ENCODE measurements around the gene DIDO1.

DIDO1 gene

DNA sequence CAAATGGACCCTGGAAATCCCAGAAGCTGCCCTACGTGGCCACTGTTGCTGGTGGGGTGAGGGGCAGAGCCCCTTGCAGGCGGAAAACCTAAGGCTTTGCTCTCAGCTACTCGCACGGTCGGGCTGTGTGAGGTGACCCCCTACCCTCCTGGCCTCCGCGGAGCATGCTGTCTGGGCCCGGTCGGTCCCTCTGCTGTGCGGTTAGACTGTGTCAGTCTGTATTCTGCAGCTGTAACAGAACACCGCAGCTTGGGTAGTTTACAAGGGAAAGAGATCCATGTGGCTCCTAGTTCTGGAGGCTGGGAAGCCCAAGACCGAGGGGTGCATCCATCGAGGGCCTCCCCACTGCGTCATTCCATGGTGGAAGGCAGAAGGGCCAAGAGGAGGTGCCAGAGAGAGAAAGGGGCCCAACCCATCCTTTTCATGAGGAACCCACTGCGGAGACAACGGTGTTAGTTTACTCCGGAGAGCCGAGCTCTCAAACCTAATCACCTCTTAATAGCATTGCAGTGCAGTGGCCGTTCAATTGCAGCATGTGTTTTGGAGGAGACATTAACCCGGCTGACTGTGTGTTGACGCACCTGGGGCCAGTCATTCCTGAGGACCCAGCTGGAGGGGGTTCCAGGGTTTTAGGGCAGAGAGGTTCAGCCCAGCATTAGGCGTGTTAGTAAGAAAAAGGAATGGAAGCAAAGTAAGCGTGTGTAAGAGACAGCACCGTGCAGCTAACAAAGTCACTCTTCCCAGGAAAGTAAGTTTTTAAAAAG lies 91.2 kb downstream of the DIDO1 start:
- no peak for DNase-seq (ENCODE audit: low spot score)

DNA sequence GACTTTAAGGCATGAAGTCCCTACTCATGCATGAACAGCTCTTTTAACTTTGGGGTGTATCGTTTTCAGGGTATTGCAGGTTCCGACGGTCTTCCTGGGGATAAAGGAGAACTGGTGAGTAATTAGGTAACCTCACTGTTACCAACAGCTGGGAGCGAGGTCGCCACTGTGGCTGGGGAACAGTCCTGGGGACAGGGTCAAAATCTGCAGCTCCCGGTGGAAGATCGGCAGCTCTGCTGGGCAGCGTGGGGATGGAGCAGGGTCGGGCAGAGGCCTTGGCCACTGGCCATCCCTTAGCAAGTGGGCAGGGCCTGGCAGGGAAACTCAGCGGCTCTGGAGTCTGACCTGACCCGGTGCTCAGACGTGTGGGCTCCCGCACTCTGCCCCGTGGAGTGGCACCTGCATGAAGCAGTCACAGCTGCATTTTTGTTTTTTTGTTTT lies 93.3 kb downstream of the DIDO1 start:
- DNase-seq (ENCODE audit: low spot score), result no peak

DNA sequence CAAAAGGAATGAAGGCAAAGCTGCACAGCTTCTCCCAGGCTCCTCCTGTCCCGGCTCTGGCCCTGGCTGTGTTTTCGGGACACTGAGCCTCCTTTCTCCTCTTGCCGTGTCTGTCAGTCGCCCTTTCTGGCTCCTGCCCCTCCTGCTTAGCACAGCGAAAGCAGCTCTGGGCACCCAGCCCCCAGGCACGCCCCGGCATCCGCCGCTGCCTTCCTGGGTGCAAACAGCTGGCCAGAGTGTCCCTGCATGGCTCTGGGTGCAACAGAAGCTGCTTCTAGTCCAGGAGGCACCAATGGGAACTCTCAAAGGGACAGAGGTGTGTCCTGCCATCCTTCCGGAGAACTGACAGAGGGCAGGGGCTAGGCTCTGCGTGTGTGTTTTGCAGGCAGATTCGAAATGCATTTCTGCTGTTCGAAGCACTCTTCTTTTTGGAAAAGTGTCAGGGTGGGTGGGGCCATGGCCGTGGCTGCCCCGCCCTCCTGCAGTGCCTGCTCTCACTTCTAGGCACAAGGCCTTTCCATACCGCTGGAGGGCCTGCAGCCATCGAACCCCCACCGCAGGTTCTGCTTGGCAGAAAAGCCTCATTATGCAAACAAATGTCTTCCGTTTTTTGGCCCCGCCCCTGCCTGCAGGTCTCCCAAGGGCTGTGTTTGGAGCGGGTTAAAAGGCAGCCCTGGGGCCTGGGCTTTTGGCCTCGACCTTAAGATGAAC lies 93.9 kb downstream of the DIDO1 start:
- peak; percentile 80 for DNase-seq (ENCODE audit: low spot score)

DNA sequence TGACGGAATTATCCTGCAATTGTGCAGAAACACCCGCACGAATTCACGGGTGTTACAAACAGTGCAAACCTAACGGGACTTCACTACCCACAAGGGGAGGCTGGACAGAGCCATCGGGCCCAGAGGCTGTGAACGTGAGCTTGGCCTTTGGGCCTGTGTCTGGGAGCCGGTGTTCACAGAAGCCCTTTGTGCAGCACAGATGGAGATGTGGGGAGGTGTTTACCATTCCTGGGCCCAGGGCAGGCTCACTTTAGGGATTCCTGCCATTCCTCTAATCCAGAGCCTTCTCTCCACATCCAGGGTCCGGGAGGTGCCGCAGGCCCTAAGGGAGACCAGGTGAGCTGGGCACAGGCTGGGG lies 94.5 kb downstream of the DIDO1 start:
- DNase-seq (ENCODE audit: low spot score), result no peak

DNA sequence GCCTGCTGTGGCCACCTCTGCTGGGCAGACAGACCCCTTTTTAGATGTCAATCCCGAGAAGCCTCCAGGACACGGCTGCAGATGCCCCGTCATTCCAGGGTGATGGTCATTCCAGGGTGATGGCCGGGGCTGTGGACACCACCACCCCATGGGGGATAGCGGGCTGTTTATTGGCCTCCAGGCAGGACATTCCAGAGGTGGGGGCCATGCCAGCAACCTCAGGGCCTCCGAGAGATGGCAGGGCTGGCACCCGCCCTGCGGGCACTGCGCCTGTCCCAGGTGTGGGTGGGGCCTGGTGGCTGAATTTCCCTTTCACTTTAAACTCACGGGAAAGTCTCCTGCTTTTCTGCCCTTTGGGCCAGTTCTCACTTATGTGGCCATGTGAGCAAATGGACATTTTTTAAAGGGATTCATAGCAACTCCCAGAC lies 94.9 kb downstream of the DIDO1 start:
- DNase-seq (ENCODE audit: low spot score), result no peak

DNA sequence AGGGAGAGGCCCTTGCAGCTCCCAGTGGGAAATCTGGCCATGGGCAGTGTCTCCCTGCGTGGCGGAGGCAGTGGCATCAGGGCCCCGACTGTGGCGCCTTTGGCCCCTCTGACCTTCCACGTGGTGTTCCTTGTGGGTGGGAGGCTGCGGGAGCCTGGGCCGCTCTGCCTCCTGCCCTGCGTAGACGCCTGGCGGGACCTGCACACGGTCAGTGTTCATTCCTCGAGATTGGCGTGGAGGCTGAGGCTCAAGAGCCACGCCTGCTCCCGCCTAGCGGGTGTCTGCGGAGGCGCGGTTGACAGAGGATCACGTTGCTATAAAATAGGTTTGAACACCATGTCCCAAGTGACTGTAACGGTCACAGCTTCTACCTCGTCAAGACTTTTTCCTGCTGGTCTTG lies 95.5 kb downstream of the DIDO1 start:
- DNase-seq (ENCODE audit: low spot score), result no peak

DNA sequence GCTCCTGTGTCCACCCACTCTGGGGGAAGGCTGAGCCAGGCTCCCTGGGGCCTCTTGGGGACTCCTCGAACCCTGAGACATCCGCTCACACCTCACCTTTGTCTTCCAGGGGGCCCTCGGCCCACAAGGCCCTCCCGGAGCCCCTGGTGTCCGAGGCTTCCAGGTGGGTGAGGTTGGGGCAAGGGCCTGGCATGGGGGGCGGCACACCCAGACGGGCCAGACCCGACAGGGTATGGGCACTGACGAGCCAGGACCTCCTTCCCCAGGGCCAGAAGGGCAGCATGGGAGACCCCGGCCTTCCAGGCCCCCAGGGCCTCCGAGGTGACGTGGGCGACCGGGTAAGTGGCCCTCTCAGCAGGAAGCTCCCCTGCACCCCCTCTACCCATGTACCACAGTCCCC lies 96.1 kb downstream of the DIDO1 start:
- no peak for DNase-seq (ENCODE audit: low spot score)

DNA sequence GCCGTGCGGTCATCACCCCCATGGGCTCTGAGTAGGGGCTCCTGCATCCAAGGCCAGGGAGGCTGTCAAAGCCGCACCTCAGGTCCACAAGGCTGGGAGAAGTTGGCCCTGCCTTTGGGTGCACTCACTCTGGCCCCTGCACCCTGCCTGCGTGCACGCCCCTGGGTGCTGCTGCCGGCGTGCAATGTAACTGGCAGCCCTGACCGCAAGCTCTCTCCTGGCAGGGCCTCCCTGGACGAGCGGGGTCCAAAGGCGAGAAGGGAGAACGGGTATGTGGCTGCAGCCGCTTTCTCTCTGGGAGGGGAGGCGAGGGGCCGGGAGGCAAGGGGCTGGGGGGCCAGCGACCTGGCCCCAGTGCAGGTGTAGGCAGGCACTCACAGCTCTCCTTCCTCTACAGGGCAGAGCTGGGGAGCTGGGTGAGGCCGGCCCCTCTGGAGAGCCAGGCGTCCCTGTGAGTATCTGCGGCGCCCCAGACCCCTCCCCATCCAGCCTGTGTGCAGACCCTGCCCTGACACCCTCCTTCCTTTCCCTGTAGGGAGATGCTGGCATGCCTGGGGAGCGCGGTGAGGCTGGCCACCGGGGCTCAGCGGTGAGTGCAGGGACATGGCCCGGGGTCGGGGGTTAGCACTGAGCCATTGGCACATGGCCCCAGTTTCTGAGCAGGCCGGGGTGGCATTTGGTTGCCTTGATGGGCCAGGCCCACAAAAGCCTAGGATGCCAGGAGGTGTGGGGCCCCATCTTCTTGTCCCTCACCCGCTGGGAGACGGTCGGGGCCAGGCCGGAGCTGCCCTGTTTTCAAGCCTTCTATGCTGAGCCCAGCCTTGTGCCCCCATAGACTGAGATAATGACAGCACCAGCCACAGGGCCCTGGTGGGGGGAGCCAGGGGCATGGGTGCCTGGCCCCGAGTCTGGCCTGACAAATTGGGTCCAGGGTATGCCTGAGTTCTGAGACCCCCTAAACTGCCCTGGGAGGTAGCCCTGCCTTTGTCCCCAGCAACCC lies 96.8 kb downstream of the DIDO1 start:
- no peak for DNase-seq (ENCODE audit: low spot score)

DNA sequence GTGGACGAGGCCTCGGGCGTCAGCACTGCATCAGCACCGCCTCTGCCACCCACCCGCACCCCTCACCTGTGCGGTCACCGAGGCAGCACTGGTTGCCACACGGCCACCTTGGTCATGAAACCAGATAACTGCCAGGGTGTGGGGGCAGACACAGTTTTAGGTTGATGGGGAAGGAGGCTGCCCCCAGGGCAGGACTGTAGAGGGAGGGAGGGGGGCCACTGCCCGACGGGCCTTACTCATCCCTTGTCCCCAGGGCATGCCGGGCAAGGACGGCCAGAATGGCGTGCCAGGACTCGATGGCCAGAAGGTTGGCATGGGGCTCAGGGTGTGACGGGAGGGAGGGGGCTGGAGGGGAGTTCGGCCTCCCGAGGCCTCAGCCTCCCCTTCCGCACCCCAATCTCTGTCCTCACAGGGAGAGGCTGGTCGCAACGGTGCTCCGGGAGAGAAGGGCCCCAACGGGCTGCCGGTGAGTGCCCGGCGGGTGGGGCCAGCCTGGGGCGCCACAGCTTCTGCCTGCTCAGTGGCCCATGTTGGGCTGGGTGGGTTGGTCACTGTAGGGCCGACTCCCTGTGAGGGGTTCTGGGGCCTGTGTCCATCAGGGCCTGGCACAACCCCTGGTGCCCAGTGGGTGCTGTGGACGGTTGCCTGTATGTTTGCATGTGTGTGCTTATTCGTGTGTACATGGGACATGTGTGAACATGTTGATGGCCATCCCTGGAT lies 97.6 kb downstream of the DIDO1 start:
- no peak for DNase-seq (ENCODE audit: low spot score)

DNA sequence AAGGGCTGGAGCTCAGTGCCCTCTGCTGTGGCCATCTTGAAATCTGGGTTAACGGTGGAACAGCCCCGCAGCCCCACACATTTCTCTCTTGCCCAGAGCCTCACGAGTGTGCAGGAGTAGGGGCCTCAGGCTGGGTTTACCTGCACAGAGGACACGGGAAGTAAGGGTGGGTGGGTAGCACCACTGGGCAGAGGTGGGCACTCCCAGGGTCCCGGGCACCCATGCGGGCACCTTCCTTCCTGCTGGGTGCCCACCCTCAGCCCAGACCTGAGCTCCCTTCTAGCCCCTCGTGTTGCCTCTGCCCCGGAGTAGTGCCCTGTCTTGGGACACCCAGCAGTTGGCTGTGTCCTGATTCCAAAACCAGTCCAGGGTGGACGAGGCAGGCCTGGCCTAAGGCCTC lies 98.3 kb downstream of the DIDO1 start:
- DNase-seq (ENCODE audit: low spot score), result no peak

Measured in hematopoietic multipotent progenitor cell treated with erythropoietin and hydrocortisone succinate and interleukin-3 and kit ligand, for 15 days (in vitro differentiated cells).